ENCODE measurements around the gene PPFIBP1.

Gene PPFIBP1

DNA sequence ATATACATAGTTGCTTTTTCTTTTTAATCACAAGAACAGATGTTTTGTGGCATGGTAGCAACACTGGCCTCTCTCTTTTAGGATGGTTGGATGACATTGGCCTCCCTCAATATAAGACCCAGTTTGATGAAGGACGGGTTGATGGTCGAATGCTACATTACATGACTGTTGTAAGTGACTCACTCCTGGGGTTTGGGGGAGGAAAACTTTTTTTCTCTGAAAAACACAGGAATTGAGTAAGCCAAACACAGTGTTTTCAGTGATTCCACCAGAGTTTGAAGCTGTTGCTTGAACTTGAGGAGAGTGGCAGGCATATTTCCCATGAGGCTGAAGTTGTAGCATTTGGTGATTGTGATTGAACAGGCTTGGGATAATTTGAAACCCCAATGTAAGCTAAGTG is 158.5 kb downstream of the PPFIBP1 start:
- DNase-seq: no peak

DNA sequence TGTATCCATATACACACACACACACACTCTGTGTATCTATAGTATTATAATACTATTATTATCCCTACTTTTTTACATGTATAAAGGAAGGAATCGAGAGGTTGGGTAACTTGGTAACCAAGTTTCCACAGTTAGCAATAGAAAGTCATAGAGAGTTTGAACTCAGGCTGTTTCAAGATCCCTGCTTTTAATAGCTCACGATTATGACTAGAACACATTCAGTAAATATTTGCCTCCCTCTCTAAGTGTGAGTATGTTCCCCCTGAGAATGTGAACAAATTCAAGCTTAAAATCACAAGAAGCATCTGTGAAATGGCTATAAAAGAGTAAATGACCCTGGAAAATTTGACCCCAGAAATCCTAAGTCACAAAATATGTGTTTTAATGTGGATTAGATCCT is 161.3 kb downstream of the PPFIBP1 start:
- DNase-seq: no peak

DNA sequence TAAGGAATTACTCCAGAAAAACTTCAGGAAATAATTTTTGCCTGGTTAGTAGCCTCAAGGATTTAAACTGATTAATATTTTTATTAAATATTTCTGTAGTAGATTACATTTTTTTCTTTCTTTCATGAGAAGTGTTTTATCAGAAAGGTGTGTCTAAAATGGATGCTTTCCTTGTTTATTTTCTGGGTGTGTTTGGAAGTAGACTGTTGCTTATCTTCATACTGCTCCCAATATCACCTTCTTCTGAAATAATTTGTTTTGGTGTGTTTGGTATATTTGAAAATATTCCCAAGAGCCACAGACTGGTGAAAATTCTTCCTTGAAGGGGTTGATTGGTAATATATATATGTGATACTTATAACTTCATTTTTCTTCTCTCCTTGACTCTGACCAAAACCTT is 162.1 kb downstream of the PPFIBP1 start:
- no peak for DNase-seq

DNA sequence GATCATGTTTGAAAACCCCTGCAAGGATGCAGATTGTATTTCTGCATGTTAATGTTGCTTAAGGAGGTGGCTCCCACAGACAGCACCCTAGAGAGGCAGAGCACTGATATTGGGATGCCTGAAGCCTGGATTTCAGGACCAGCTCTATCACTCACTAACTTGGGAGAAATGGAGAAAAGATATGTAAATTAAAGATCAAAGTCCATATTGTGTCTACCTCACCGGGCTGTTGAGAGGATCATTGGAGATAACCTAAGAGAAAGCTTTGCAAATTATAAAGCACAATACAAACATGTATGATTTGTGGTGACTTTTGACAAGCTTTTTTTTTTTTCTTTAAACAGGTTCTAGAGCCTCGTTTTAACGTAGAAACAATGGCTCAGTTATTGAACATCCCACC is 164.7 kb downstream of the PPFIBP1 start:
- DNase-seq: no peak

DNA sequence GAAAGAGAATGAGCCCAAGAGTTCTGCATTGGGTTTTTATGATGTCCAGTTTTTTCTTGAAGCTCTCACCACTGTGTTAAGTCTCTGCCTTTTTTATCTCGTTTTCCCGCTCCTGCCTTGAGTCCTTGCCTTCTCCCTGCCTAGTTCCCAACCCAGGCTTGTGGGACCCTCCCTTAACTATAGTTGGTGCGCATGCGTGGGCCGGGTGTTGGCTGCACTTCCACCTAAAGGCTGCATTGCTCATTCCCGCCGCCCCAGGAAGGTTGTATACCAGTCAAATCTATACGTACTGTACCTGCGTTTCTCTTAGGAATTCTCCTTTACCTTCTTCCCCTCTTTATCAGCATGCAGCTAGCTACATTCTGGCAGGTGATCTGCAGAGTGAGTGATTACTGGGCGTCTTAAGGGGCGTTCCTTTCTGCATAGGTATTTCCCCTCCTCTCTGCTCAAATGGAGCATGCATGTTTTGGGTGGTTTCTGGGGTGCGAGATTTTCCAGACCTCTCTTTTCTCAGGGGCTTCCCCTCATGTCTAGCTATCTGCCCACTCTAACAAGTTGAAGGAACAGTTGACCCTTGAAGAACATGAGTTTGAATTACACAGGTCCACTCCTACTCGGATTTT is 165.7 kb downstream of the PPFIBP1 start:
- DNase-seq: no peak

DNA sequence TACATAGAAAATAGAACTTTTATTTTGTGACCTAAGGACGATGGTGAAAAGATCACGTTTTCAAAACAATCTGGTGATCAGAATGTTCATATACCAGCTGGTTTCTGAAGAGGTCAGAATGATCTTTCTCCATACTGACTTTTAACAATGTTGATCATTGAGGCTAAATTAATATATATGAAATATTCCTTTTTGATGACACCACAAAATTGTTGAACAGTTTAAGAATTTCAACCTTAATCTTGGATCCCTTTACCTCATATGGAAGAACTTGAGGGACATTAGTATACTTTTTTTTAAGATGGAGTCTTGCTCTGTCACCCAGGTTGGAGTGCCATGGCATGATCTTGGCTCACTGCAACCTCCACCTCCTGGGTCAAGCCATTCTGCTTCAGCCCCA is 169.4 kb downstream of the PPFIBP1 start:
- DNase-seq: no peak

DNA sequence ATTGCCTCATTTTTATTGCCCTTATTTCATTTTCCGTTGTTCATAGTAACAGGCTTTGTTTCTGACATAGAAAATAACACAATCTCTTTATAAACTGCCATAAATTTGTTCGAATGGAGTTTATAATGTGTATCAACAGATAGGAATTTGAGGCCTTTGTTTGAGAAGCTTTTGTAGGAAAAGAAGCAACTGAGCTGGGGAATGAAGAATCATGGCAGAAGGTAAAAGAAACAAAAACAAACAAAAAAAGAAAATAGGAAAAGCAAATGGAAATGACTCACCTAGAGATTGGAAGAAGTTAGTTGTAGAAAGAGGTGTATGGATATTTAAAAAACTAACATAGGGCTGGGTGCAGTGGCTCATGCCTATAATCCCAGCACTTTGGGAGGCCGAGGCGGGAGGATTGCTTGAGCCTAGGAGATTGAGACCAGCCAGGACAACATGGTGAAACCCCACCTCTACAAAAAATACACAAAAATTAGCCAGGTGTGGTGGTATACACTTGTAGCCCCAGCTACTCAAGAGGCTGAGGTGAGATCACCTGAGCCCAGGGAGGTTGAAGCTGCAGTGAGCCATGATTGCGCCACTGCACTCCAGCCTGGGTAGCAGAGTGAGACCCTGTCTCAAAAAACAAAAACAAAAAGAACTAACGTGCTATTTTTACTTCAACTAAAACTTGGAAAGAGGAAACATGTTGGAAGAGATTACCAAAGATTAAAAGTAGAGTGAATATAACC is 171.7 kb downstream of the PPFIBP1 start:
- no peak for DNase-seq

DNA sequence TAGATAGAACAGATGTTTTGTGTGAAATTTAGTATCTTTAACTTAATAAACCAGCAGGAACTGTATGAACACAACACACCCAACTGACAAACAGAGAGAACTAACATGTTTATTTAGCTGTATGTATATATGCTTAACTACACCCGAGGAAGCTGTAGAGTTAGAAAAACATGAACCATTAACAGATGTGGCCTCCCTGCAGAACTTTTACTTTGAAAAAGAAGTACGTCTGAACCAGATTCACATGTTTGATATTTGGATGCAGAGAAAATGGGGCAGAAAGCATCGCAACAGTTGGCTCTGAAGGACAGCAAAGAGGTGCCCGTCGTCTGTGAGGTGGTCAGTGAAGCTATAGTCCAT is 172.3 kb downstream of the PPFIBP1 start, which contains the start of gene REP15:
Gene REP15, plus strand, starts transcription at position 155 of the 360 bp plus-strand sequence. Its CDS starts 116 bp downstream, at position 271.
- DNase-seq: no peak

DNA sequence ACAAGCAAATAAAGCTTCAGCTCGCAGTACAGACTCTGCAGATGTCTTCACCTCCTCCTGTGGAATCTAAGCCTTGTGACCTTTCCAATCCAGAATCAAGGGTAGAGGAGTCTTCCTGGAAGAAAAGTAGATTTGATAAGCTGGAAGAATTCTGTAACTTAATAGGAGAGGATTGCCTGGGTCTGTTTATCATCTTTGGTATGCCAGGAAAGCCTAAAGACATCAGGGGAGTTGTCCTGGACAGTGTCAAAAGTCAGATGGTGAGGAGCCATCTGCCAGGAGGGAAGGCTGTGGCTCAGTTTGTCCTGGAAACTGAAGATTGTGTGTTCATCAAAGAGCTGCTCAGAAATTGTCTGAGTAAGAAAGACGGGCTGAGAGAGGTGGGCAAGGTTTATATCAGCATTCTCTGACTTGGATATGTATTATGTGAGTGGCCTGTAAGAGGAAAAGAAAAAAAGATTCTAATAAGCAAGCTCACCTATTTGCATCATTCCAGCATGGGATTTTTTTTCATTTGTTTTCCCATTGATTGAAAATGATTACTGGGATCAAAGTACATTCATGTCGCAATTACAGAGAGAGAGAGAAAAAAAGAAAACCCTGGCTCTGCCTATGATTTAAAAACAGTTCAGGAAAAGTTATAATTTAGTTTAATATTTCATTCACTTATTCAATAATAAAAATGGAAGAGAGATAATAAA is 173.0 kb downstream of the PPFIBP1 start:
- no peak for DNase-seq

DNA sequence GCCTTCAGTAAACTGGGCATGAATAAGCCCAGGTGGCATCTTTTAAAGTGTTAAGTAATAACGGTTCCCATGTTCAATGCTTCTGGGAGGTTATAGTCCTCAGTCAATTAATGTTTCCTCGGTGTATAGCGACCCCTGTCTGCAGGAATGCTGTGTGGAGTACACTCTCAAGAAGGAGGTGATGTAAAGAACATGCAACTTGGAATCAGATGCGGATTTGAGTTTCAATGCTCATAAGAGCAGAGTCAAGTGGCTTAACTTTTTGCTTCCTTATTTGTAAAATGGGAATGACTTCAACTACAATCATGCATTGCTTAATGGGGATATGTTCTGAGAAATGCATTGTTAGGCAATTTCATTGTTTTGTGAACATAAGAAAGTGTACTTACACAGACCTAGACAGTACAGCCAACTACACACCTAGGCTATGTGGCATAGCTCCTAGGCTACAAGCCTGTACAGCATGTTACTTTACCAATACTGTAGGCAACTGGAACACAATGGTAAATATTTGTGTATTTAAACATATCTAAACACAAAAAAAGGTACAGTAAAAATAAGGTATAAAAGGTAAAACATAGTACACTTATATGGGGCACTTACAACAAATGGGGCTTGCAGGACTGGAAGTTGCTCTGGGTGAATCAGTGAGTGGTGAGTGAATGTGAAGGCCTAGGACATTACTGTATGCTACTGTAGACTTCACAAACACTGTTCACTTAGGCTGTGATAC is 179.9 kb downstream of the PPFIBP1 start:
- DNase-seq: no peak

DNA sequence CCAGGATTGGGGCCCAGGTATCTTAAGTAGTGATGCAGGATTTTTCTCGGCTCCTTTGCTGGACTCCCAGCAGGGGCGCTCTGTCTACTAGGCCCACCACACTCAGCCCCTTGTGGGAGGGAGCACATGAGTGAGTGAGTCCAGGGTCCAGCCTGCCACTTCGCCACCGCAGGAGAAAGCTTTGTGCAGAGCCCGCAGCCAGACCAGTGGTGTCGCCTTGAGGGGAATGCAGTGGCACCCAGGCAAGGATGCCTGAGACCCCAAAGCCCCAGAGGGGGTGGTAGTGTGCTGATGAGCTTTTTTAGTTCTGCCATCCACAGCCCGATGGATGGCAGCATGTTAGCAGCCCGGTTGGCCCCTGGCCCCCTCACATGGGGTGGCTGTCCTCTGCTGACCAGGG is 181.3 kb downstream of the PPFIBP1 start:
- no peak for DNase-seq

DNA sequence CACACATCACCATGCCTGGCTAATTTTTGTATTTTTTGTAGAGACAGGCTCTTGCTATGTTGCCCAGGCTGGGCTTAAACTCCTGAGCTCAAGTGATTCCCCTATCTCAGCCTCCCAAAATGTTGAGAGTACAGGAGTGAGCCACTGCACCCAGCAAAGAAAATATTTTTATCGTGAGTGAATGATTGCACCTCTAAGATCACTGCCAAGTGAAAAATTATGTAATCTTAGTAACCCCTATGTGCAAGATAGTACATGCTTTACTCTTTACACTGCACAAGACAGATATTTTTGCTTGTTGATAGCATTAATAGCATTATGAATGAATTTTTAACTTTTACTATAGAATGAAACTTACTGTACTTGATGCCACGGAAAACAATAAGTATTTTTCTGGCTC is 183.2 kb downstream of the PPFIBP1 start:
- DNase-seq: no peak

DNA sequence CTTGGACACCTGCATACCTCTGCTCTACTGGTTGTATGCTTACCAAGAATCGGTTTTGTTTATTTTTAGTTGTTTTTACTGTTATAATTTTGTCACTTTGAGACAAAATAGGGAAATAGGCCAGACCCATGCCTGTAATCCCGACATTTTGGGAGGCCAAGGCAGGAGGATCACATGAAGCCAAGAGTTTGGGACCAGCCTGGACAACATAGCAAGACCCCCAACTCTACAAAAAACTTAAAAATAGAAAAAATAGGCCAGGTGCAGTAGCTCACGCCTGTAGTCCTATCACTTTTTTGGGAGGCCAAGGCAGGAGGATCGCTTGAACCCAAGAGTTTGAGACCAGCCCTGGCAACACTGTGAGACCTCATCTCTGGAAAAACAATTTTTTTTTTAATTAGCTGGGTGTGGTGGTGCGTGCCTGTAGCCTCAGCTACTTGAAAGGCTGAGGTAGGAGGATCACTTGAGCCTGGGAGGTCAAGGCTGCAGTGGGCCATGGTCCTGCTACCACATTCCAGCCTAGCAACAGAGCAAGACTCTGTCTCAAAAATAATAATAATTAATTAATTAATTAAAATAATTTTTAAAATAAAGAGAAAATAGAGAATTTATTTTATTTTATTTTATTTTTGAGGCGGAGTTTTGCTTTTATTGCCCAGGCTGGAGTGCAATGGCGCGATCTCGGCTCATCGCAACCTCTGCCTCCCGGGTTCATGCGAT is 185.4 kb downstream of the PPFIBP1 start:
- no peak for DNase-seq

DNA sequence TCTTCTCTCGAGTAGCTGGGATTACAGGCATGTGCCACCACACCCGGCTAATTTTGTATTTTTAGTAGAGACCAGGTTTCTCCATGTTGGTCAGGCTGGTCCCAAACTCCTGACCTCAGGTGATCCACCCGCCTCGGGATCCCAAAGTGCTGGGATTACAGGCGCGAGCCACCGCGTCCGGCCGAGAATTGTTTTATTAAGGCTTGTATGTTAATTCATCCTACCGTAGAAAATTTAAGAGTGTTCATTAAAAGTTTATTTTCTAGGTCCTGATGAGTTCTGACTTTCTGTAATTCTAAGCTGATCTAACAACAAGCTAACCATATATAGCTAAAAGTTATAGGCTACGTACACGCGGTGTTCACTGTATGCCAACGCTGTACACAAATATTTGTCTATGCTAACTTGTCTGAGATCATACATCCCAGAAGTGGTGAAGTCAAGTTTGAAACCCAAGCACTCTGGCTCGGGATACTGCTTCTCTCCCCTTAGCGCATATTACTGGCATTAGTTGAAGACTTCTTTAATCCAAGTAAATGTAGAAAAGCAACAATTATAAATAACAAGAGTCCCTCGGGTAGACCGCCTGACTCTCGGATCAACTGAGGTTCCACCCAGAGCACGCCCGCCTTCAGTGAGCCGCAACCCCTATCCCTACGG is 186.1 kb downstream of the PPFIBP1 start:
- DNase-seq: no peak

DNA sequence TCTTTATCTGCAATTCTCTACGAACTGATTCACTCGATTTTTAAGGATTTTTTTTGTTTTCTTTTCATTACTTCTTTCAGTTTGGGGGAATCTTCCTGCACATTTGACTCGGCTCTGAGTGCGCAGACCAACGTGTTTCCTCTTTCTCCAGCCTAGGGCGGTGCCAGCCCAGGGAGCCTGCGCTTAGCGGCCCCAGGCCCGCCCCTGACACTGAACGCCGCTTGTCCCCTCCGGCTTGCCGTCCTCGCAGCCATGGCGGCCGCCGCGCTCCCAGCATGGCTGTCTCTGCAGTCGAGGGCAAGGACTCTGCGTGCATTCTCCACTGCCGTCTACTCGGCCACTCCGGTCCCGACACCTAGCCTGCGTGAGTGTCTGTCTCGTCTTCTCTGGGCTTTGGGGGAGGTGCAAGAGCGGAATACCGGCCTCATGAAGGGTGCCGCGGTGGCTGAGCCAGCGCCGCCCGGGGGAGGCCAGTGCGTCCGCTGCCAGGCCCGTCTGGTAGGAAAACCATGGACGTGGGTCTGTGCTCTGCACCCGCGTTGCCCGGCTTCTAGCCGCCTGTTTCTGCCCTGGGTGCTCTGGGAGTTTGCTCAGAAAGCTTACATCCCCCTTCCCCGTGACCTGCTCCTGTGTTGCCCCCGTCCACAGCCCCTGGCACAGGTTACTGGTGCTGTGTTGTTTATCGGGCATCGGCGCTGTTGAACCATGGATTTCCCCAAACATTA is 186.7 kb downstream of the PPFIBP1 start, which contains the start of gene MRPS35:
Gene MRPS35, plus strand, starts transcription at position 241 of the 725 bp plus-strand sequence. Its CDS starts 12 bp downstream, at position 253.
- DNase-seq: peak; percentile 74

DNA sequence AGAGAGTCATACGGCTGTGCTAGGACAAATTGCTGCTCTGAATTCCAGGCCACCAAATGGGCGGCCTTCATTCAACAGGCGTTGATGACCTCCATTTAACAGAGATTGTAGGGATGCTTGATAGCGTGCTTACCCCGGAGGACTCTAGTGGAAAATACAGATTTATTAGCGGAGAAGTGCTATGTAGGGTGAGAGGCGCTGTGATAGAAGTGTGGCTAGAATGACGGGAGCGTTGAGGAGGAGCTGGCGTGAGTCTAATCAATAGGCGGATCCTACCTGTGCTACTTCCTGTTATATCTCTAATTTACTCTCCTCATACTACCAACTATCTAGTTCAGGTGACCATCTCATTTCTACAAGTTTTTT is 187.3 kb downstream of the PPFIBP1 start:
- no peak for DNase-seq

DNA sequence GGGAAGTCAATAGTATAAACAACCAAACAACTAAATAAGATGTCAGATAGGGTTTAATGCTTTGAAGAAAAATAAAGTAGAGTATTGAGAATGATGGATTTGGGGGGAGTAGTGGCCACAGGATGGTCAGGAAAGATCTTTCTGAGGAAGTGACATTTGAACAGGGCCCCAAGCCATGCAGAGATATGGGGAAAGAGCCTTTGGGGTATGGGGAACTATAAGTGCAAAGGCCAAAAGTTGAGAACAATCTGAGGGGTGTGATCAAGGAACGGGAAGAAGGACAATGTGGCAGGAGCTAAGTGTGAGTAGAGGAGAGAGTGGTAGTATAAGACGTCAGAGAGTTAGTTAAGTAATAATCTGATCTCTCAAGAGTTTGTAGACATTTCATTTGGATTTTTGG is 188.0 kb downstream of the PPFIBP1 start:
- no peak for DNase-seq

DNA sequence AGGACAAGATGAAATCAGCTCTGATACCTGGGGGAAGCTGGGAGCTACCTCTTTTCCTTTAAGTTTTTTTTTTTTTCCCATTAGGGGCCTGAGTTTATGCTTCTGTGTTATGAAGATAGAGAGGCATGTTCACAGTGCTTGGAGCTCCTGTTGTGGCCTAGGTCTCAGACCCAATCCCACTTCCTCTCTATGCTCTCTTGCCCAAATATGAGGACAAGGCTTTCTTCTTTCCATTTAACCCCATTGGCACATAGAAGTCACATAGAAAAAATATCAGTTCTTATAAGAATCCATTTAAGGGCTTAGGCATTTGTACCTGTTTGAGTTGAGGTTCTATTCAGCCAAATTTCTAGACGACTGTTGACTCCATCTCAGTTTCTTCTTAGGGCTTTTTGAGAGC is 199.2 kb downstream of the PPFIBP1 start:
- no peak for DNase-seq

DNA sequence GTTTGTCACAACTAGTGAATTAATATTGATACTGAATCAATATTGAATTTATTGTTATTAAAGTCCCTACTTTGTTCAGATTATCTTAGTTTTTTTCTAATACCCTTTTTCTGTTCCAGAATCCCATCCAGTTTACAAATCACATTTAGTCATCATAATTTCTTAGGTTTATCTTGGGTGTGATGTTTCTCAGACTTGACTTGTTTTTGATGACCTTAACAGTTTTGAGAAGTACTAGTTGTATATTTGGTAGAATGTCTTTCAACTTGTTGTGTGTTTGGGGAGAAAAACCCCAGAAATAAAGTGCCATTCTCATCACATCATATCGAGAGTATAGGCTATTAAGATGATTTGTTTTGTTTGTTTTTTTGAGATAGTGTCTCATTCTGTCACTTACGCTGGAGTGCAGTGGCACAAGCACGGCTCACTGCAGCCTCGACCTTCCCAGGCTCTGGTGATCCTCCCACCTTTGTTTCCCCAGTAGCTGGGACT is 206.1 kb downstream of the PPFIBP1 start:
- no peak for DNase-seq

DNA sequence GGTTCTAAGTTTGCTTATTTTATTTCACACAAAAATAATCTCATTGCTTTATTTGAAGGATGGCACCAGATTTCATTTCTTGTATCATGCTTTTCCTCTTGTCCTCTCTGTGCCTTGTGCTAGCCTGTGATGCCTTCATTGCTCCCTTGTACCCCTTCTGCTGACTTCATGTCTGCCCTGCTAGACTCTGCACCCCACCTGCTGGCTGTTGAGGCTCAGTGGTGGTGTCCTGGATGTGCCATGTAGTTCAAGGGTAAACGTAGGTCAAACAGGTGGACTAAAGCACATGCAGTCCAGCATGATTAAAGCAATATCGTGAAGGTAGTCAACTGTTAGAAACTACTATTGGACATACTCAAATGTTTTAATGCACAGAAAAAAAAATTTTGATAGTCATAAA is 208.3 kb downstream of the PPFIBP1 start:
- DNase-seq: no peak

DNA sequence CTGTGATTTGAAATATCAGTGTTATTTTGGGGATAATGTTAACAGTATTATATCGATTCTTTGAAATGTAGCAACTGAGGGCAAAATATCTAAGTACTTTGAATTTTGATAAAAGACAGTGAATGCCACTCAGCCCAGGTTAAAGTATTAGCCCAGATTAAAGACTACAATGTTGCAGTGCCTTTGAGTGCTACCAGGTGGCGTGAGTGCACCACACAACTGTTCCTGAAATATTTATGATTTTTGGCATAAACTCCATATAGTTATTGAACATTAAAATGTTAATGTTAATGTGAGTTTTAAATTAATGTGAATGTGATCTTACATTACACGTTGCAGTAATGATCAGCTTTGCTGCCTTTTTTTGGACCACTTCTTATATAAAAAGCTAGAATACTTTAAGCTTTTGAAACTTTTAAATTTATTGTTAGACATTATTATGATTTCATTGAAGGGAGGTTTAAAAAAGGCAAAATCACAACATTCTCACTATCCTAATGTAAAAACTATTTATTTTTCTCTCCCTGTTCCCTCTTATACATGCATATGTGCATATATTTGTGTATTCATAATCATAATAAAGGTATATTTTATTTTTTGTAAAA is 209.1 kb downstream of the PPFIBP1 start:
- no peak for DNase-seq

All from NCI-H1417 treated with DMSO at 0.1 percent for 48 hours (cell line).